CD4-positive, alpha-beta T cell treated with Interferon alpha-2 for 1 hour (primary cell): ENCODE data around the gene SELENOW.
"Not testable (repeated sequence)": the region's sequence is repeated elsewhere in the genome, so short reads cannot be mapped to it uniquely, and the experiment has no call there.

ENCODE experiments used
- DNase-seq, 2 donors: peaks; one replicate each; pipeline ENCODE4 v3.0.0-alpha.2; 2020 to 2022

Gene SELENOW

GRCh38 chr19:47756953-47757608 is 21.4 kb upstream of the SELENOW start:
- DNase-seq = no peak

- DNase-seq = no peak
These were observed 20.7 kb upstream of the SELENOW start for GRCh38 chr19:47757617-47758442.

GRCh38 chr19:47758443-47758804 is 20.1 kb upstream of the SELENOW start:
- no peak for DNase-seq

GRCh38 chr19:47760632-47760999 is 17.9 kb upstream of the SELENOW start:
- DNase-seq = no peak

- no peak for DNase-seq
These were observed 16.9 kb upstream of the SELENOW start for GRCh38 chr19:47761566-47761965.

GRCh38 chr19:47762151-47762550 is 16.4 kb upstream of the SELENOW start:
- no peak for DNase-seq

GRCh38 chr19:47762615-47763308 is 15.7 kb upstream of the SELENOW start:
- no peak for DNase-seq

- DNase-seq = not testable (repeated sequence)
These were observed 13.8 kb upstream of the SELENOW start for GRCh38 chr19:47764705-47765104.

GRCh38 chr19:47765523-47766358 is 12.8 kb upstream of the SELENOW start:
- peak; percentile 12 to 42 for DNase-seq

- DNase-seq = no peak
These were observed 12.2 kb upstream of the SELENOW start for GRCh38 chr19:47766359-47766620.

GRCh38 chr19:47766670-47767069 is 11.8 kb upstream of the SELENOW start:
- DNase-seq = no peak

- DNase-seq = no peak
These were observed 11.2 kb upstream of the SELENOW start for GRCh38 chr19:47767349-47767748.

- no peak for DNase-seq
These were observed 9.9 kb upstream of the SELENOW start for GRCh38 chr19:47768604-47769003.

- no peak for DNase-seq
These were observed 9.0 kb upstream of the SELENOW start for GRCh38 chr19:47769534-47769933.

GRCh38 chr19:47771291-47771690 is 7.2 kb upstream of the SELENOW start:
- DNase-seq = not testable (repeated sequence)

GRCh38 chr19:47776568-47776967 is 1.9 kb upstream of the SELENOW start:
- DNase-seq = no peak

- DNase-seq = not testable (repeated sequence)
These were observed 1.1 kb upstream of the SELENOW start for GRCh38 chr19:47777245-47778048.

GRCh38 chr19:47778954-47779351 is 450 bp downstream of the SELENOW start:
- DNase-seq = no peak

- no peak for DNase-seq
These were observed 1.2 kb downstream of the SELENOW start for GRCh38 chr19:47779524-47780214.

- DNase-seq = no peak
These were observed 1.7 kb downstream of the SELENOW start for GRCh38 chr19:47780215-47780551.

- DNase-seq = no peak
These were observed 3.2 kb downstream of the SELENOW start for GRCh38 chr19:47781590-47782262.
